Esophagus (tissue), 2 donors: Measurements from ENCODE around the gene ATG16L1. TPM values are rescaled to one million over a fixed set of nuclear protein-coding genes. Genes with fewer than 3 reads are reported as not detected.
"Not testable (repeated sequence)": the region's sequence is repeated elsewhere in the genome, so short reads cannot be mapped to it uniquely, and the experiment has no call there.

Experiments
- H3K27ac ChIP-seq, 2 donors: one replicate each; pipeline ENCODE4 v1.5.1; 2013; ENCODE audit warnings: low read depth in 2 of 2, mild to moderate bottlenecking in 2 of 2, inconsistent platforms in 1 of 2, low read length in 1 of 2, moderate library complexity in 1 of 2
- H3K27me3 ChIP-seq, 2 donors: one replicate each; pipeline ENCODE4 v1.6.1; 2013; ENCODE audit warnings: low read length in 2 of 2, control low read depth in 1 of 2, mild to moderate bottlenecking in 1 of 2; ENCODE audit not compliant: insufficient read depth in 2 of 2, control insufficient read depth in 1 of 2
- H3K36me3 ChIP-seq, 2 donors: one replicate each; pipeline ENCODE4 v1.6.1; 2013; ENCODE audit warnings: low read length in 1 of 2; ENCODE audit not compliant: control insufficient read depth in 2 of 2, insufficient read depth in 2 of 2
- H3K4me1 ChIP-seq, 2 donors: one replicate each; pipeline ENCODE4 v1.6.1; 2013; ENCODE audit warnings: low read length in 1 of 2; ENCODE audit not compliant: control insufficient read depth in 2 of 2, insufficient read depth in 2 of 2
- H3K4me3 ChIP-seq, 2 donors: one replicate each; pipeline ENCODE4 v1.5.1; 2013; ENCODE audit warnings: low read length in 2 of 2, mild to moderate bottlenecking in 2 of 2, low read depth in 1 of 2, moderate library complexity in 1 of 2
- H3K9me3 ChIP-seq, 2 donors: one replicate each; pipeline ENCODE4 v1.6.1; 2013; ENCODE audit warnings: mild to moderate bottlenecking in 2 of 2, low read depth in 1 of 2, low read length in 1 of 2, moderate library complexity in 1 of 2; ENCODE audit not compliant: control insufficient read depth in 2 of 2, insufficient read depth in 1 of 2
- WGBS, 2 donors: extraction: QIAGEN DNeasy Blood & Tissue Kit; methylation state at CpG; one replicate each; pipeline ENCODE4 v1.1.7; 2013; 5-methylcytosine and 5-hydroxymethylcytosine counted together
- polyA plus RNA-seq, 2 donors: library from polyadenylated mRNA; stranded (reverse); fragments of 200-250 nt; gene quantifications; one replicate each; pipeline ENCODE4 v1.2.3, GENCODE V29; 2013
- donor health status: healthy with polysubstance abuse.
- donor health status: Bipolar disorder and iron deficiency.

The ATG16L1 gene
- polyA plus RNA-seq, 2 donors = 5.9 to 8.2 TPM

DNA sequence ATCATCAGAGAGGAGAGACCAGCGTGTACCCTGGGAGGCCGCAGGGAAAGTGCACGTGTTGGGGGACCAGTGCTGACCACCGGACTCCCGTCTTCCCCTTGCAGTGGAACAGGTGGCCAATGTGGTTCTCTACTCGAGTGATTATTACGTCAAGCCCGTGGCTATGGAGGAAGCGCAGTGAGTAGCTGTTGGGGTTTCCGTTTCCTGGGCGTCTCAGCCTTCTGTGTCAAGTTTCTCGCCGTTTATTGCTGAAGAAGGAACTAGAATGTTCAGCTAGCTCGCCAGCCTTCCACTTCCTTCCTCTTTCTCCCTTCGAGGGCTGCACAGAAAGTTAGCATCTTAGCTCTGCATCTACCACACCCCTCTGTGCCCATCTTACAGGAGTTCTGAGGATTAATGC is 80.1 kb downstream of the ATG16L1 start:
- H3K4me3 ChIP-seq = no peak overlapping the region
- no peaks in the 10 kb centered on the region for H3K9me3 ChIP-seq
- 76 to 78% methylated on average over 15 of the region's 15 CpGs for WGBS, 2 donors
- no peaks in the 10 kb centered on the region for H3K4me1 ChIP-seq
- peak overlapping the region; percentile 20 to 65 for H3K27ac ChIP-seq
- H3K36me3 ChIP-seq = no peaks in the 10 kb centered on the region
- no peaks in the 10 kb centered on the region for H3K27me3 ChIP-seq

DNA sequence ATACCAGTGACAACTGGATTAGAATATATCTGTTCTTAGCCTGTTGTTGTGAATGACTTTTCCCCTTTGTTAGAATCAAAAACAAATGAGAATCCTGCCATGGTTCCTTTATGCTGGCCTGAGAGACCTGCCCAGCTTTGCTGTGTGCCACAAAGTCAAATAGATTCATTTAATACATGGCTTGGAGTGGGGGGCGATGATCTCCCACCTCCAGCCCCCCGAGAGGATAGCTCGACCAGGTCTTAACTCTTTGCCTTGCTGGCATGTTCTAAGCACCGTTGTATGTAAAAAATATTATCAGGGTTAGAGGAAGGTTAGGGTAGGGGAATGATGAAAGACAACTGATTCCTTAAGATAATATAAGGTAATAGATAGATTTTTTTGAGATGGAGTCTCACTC is 80.7 kb downstream of the ATG16L1 start:
- Histone ChIP-seq H3K4me1 (no peaks in the 10 kb centered on the region), H3K27ac (no peak overlapping the region), H3K9me3 (no peaks in the 10 kb centered on the region), H3K36me3 (no peaks in the 10 kb centered on the region), H3K27me3 (no peaks in the 10 kb centered on the region), H3K4me3 (no peak overlapping the region)
- 88 to 89% methylated on average over 4 of the region's 4 CpGs for WGBS, 2 donors

DNA sequence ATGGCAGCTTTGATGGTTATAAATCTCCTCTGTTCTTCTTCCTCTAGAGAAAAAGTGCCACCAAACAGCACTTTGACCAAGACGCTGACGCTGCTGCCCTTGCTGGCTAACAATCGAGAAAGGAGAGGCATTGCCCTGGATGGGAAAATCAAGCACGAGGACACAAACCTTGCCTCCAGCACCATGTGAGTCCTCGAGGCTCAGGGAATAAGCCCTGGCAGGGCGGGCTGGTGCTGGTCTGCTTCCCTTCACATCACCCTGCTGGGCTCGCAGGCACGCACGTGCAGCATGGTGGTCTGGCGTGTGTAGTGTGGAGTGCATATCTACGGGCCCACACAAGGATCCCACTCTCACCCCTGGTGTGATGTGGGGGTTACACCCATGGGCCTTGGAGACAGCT is 83.4 kb downstream of the ATG16L1 start:
- Histone ChIP-seq H3K36me3 (no peaks in the 10 kb centered on the region), H3K4me1 (no peaks in the 10 kb centered on the region), H3K27me3 (no peaks in the 10 kb centered on the region), H3K27ac (no peak overlapping the region), H3K4me3 (no peak overlapping the region), H3K9me3 (no peaks in the 10 kb centered on the region)
- 91 to 92% methylated on average over 11 of the region's 11 CpGs for WGBS, 2 donors

DNA sequence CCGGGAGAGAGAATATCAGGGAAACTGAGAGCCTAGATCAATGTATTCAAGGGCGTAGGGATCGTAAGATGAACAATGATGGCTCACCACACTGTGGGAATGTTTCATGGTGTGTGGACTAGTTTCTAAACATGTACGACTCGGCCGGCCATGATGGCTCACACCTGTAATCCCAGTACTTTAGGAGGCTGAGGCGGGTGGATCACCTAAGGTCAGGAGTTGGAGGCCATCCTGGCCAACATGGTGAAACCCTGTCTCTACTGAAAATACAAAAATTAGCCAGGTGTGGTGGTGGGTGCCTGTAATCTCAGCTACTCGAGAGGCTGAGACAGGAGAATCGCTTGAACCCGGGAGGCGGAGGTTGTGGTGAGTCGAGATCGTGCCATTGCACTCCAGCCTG is 84.6 kb downstream of the ATG16L1 start:
- not testable (repeated sequence) for H3K9me3 ChIP-seq, H3K27me3 ChIP-seq, H3K4me1 ChIP-seq, H3K4me3 ChIP-seq, H3K36me3 ChIP-seq, H3K27ac ChIP-seq
- 93 to 94% methylated on average over 13 of the region's 13 CpGs for WGBS, 2 donors

DNA sequence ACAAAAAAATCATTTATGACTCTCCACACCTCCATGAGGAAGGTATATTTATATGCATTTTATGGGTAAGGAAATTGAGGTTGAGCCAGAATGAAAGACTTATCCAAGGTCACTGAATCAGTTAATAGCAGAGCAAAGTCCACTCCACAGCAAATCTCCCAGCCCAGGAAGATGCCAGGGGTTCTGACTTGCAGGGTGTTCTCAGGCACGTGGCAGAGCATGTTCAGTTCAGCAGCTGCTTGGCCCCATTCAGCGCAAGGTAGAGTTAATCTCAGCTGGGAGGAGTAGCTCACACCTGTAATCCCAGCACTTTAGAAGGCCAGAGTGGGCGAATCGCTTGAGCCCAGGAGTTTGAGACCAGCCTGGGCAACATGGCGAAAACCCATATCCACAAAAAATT is 85.1 kb downstream of the ATG16L1 start:
- H3K4me1 ChIP-seq = no peaks in the 10 kb centered on the region
- no peak overlapping the region for H3K27ac ChIP-seq
- H3K4me3 ChIP-seq = no peak overlapping the region
- H3K36me3 ChIP-seq = no peaks in the 10 kb centered on the region
- no peaks in the 10 kb centered on the region for H3K27me3 ChIP-seq
- WGBS, 2 donors = 70 to 82% methylated on average over 5 of the region's 5 CpGs
- no peaks in the 10 kb centered on the region for H3K9me3 ChIP-seq

DNA sequence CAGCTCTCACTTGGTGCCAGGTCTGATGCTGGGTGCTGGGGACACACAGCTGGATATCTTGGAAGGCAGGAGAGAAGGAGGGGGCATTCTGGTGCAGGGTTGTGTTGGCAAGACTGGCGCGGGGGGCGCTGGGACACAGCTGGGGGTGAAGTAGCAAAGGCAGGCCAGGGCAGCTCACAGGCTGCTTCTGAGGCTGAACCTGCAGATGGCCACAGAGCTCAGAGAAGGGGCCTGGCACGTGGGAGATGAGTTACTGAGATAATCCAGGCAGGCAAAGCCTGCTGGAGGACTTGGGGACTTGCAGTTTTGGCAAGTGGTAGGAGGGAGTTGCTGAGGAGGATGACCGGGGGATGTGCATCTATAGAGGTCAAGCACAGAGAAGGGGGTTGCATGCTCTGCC is 86.6 kb downstream of the ATG16L1 start:
- H3K9me3 ChIP-seq = no peaks in the 10 kb centered on the region
- no peak overlapping the region for H3K4me3 ChIP-seq
- no peaks in the 10 kb centered on the region for H3K4me1 ChIP-seq
- H3K36me3 ChIP-seq = no peaks in the 10 kb centered on the region
- H3K27me3 ChIP-seq = no peaks in the 10 kb centered on the region
- no peak overlapping the region for H3K27ac ChIP-seq
- 77 to 84% methylated on average over 5 of the region's 5 CpGs for WGBS, 2 donors

DNA sequence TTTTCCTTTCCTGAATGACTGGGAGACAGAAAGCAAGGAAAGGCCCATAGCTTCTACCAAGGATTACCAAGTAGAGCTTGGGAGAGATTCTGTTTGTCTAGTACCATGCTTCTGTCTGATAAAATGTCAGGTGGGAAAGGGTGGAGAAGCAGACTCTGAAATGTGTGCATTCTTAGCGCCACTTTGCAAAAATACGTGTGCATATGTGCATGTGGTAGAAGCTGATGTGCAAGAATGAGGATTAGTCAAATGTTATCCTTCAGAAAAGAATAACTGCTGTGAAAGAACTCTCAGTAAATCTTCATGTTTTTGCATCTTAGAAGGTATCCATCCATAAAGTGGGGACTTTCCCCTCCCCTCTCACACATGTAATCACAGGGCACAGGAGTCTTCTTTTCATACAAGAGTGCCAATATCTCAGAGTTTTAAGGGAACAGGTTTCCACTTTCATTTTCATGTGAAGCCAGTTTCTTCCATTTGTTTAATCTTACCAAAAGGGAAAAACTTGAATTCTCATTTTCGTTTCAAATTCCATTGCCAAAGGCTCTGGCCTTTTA is 87.4 kb downstream of the ATG16L1 start:
- H3K36me3 ChIP-seq = no peaks in the 10 kb centered on the region
- H3K4me1 ChIP-seq = no peaks in the 10 kb centered on the region
- H3K4me3 ChIP-seq = no peak overlapping the region
- no peaks in the 10 kb centered on the region for H3K27me3 ChIP-seq
- WGBS, 2 donors = 62 to 74% methylated on average over 3 of the region's 3 CpGs
- no peak overlapping the region for H3K27ac ChIP-seq
- no peaks in the 10 kb centered on the region for H3K9me3 ChIP-seq

DNA sequence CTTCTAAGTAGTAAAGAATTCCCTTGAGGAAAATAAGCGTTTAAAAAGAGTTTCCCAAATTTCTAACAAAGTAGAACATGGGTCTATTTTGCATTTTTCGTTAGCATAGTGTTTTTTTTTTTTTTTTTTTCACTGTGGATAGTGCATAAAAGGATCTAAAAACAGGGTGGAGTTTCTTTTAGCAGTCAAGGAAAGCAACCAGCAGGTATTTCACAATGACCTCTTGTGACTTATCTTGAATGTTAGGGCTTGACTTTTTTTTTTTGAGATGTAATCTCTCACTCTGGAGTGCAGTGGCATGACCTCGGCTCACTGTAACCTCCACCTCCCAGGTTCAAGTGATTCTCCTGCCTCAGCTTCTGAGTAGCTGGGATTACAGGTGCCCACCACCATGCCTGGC is 88.0 kb downstream of the ATG16L1 start:
- 39% methylated on average over 3 of the region's 3 CpGs for WGBS, 2 donors
- H3K27me3 ChIP-seq = no peaks in the 10 kb centered on the region
- no peaks in the 10 kb centered on the region for H3K9me3 ChIP-seq
- no peak overlapping the region for H3K4me3 ChIP-seq
- H3K36me3 ChIP-seq = no peaks in the 10 kb centered on the region
- no peaks in the 10 kb centered on the region for H3K4me1 ChIP-seq
- H3K27ac ChIP-seq = no peak overlapping the region

DNA sequence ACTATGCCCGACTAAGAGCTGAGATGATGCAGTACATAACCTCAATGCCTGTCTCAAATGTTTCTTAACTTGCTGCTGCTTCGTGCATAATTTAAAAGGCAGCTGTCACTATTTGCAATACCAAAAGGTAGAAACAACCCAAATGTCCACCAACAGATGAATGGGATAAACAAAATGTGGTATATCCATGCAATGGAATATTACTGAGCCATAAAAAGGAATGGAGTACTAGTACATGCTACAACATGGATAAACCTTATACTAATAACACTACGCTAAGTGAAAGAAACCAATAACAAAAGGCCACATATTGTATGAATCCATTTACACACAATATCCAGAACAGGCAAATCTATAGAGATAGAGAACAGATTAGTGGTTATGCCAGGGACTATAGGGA is 89.8 kb downstream of the ATG16L1 start:
- Histone ChIP-seq H3K4me3 (no peak overlapping the region), H3K36me3 (no peaks in the 10 kb centered on the region), H3K27ac (no peak overlapping the region), H3K27me3 (no peaks in the 10 kb centered on the region), H3K4me1 (no peaks in the 10 kb centered on the region), H3K9me3 (no peaks in the 10 kb centered on the region)
- WGBS, 2 donors = 94 to 97% methylated on average over 3 of the region's 3 CpGs

DNA sequence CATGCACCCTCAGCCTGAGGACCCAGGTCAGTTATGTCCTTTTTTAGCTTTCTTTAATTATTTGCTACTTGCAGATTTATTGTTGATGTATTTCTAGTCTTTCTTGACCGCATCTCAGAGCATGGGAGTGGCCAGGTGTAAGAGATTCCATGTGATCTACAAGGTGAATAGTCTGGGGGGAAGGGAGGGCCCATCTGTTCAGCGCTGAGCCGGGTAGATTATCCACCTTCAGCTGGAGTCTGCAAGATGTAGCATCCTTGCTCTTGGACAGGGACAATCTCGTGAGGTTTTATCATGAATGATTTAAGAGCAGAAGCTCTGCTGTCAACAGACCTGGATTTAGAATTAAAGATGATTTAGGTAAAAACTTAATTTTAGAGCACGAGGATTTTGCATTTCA is 90.8 kb downstream of the ATG16L1 start:
- Histone ChIP-seq H3K36me3 (no peaks in the 10 kb centered on the region), H3K27me3 (no peaks in the 10 kb centered on the region), H3K4me1 (no peaks in the 10 kb centered on the region), H3K27ac (no peak overlapping the region), H3K9me3 (no peaks in the 10 kb centered on the region), H3K4me3 (no peak overlapping the region)
- WGBS, 2 donors = 85 to 90% methylated on average over 5 of the region's 5 CpGs
